ENCODE measurements around the gene ITGA3. TPM values are rescaled to one million over a fixed set of nuclear protein-coding genes. Genes with fewer than 3 reads are reported as not detected.

ITGA3 gene
- total RNA-seq, 4 donors from 2014 or later: 14.3 to 73.1 (median 33.4) TPM

DNA sequence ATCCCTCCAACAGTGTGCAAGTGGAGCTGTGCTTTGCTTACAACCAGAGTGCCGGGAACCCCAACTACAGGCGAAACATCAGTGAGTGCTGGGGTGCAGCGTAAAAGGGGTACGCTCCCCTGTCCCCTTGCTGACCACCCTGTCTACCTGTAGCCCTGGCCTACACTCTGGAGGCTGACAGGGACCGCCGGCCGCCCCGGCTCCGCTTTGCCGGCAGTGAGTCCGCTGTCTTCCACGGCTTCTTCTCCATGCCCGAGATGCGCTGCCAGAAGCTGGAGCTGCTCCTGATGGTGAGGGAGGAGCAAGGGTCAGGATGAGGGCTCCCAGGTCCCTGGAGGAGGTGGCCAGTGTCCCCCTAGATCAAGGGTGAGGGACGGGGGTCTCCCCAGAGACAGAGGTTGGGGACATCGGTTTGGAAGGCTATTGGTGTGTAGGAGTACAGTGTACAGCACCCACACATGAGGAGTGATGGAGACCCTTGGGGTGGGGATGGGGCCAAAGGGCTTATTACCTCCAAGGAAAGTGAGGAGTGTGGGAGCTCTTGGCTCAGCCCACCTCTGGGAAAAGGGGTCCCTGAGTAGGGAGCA is 19.6 kb downstream of the ITGA3 start:
- intact Hi-C loops (cut with DNase I; ENCODE audit: low total_unique reads): no loop called here
- H3K36me3 ChIP-seq: no peaks in the 10 kb centered on the region
- H3K4me3 ChIP-seq: no peak overlapping the region
- H3K4me1 ChIP-seq: no peaks in the 10 kb centered on the region
- no peak for DNase-seq
- H3K27ac ChIP-seq: no peak overlapping the region
- no peaks in the 10 kb centered on the region for H3K27me3 ChIP-seq
- TF ChIP-seq POLR2A (IDR thresholded peaks at IDR 0.05): no peak
- TF ChIP-seq, protein P1, sequence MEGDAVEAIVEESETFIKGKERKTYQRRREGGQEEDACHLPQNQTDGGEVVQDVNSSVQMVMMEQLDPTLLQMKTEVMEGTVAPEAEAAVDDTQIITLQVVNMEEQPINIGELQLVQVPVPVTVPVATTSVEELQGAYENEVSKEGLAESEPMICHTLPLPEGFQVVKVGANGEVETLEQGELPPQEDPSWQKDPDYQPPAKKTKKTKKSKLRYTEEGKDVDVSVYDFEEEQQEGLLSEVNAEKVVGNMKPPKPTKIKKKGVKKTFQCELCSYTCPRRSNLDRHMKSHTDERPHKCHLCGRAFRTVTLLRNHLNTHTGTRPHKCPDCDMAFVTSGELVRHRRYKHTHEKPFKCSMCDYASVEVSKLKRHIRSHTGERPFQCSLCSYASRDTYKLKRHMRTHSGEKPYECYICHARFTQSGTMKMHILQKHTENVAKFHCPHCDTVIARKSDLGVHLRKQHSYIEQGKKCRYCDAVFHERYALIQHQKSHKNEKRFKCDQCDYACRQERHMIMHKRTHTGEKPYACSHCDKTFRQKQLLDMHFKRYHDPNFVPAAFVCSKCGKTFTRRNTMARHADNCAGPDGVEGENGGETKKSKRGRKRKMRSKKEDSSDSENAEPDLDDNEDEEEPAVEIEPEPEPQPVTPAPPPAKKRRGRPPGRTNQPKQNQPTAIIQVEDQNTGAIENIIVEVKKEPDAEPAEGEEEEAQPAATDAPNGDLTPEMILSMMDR (IDR thresholded peaks at IDR 0.05): no peak
- no peaks in the 10 kb centered on the region for H3K9me3 ChIP-seq

DNA sequence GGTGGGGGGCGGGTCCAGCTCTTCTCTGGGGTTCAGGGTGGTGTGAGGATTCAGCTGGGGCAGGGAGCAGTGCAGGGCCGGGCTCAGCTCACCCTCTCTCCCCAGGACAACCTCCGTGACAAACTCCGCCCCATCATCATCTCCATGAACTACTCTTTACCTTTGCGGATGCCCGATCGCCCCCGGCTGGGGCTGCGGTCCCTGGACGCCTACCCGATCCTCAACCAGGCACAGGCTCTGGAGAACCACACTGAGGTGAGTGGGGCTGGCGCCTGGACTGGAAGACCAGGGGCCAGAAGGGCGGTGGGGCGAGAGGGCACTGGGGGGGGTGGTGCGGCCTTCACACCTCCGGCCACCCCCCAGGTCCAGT is 20.3 kb downstream of the ITGA3 start:
- Histone ChIP-seq H3K36me3 (no peaks in the 10 kb centered on the region), H3K4me3 (no peak overlapping the region), H3K27ac (no peak overlapping the region), H3K4me1 (no peaks in the 10 kb centered on the region), H3K9me3 (no peaks in the 10 kb centered on the region), H3K27me3 (no peaks in the 10 kb centered on the region)
- intact Hi-C loops (cut with DNase I; ENCODE audit: low total_unique reads): no loop called here
- DNase-seq: no peak
- TF ChIP-seq, protein P1 (IDR thresholded peaks at IDR 0.05): no peak

DNA sequence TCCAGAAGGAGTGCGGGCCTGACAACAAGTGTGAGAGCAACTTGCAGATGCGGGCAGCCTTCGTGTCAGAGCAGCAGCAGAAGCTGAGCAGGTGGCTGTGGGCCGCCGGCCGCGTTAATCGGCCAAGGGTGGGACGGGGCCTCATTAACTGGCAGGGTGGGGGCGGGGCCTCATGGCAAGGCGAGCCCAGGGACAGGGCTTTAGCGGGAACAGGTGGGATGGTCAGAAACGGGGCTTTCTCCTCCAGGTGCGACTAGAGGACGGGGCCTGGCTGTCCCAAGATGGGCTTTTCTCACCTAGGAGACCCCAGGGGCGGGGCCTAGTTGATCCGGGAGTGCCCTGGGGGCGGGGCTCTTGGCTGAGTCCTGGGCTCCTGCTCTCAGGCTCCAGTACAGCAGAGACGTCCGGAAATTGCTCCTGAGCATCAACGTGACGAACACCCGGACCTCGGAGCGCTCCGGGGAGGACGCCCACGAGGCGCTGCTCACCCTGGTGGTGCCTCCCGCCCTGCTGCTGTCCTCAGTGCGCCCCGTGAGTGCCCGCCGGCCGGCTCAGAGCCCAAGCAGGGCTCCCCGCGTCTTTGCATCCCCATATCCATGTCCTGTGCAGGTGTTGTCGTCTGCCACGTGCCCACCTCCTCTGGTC is 20.8 kb downstream of the ITGA3 start:
- H3K36me3 ChIP-seq: no peaks in the 10 kb centered on the region
- intact Hi-C loops (cut with DNase I; ENCODE audit: low total_unique reads): no loop called here
- no peaks in the 10 kb centered on the region for H3K4me1 ChIP-seq
- no peak overlapping the region for H3K4me3 ChIP-seq
- DNase-seq: no peak
- H3K27me3 ChIP-seq: no peaks in the 10 kb centered on the region
- TF ChIP-seq, protein P1 (IDR thresholded peaks at IDR 0.05): no peak
- no peak for TF ChIP-seq POLR2A (IDR thresholded peaks at IDR 0.05)
- H3K9me3 ChIP-seq: no peaks in the 10 kb centered on the region
- no peak overlapping the region for H3K27ac ChIP-seq

DNA sequence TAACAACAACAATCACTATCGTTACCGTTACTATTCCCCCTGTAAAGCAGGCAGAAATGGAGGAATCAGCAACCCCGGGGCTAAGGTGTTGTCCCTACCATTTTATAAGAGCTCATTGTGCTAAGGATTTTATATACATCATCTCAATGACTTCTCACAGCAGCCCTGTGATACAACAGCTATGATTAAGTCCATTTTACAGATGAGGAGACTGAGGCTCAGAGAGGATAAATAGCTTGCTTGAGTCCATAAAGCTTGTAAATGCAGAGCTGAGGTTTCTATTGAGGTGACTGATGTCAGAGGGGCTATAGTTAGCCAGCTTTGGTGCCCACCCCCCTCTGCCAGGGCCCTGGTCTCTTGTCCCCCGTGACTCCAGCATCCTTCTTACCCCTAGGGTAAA is 22.5 kb downstream of the ITGA3 start:
- no peak for DNase-seq
- intact Hi-C loops (cut with DNase I; ENCODE audit: low total_unique reads): no loop called here
- Histone ChIP-seq H3K4me3 (no peak overlapping the region), H3K36me3 (no peaks in the 10 kb centered on the region), H3K4me1 (no peaks in the 10 kb centered on the region), H3K27ac (no peak overlapping the region), H3K9me3 (no peaks in the 10 kb centered on the region), H3K27me3 (no peaks in the 10 kb centered on the region)
- TF ChIP-seq, protein P1 (IDR thresholded peaks at IDR 0.05): no peak
- TF ChIP-seq POLR2A (IDR thresholded peaks at IDR 0.05): no peak

DNA sequence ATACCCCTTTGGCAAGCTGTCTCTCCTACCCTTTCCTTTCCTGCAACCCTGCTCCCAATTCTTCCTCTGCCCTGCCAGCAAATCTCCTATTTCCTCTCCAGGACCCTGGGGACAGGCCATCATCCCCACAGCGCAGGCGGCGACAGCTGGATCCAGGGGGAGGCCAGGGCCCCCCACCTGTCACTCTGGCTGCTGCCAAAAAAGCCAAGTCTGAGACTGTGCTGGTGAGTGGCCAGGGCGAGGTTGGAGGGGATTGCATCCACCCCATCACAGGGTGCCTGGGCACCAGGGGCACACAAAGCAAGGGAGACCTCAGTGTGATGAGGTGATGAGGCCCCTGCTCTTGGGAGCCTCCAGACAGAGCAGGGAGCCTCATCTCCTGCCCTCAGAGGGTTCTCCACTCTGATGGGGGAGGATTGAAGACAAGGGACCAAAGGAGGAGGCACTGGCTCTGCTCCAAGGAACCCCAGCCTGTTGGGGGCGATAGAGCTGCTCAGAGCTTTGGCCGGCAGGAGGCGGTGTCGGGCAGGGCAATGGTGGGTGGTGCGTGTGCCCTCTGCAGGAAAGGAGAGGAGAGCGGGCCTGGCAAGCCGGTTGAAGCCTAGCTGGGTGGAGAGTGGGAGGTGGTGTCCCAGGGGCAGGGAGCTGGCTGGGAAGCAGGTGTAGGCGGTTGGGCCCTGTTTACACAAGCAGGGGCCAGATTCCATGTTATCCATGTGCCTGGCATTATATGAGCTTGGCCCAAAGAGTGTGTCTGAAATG is 23.6 kb downstream of the ITGA3 start:
- intact Hi-C loops (cut with DNase I; ENCODE audit: low total_unique reads): no loop called here
- Histone ChIP-seq H3K27me3 (no peaks in the 10 kb centered on the region), H3K4me3 (no peak overlapping the region), H3K4me1 (no peaks in the 10 kb centered on the region), H3K36me3 (no peaks in the 10 kb centered on the region), H3K9me3 (no peaks in the 10 kb centered on the region), H3K27ac (no peak overlapping the region)
- no peak for TF ChIP-seq POLR2A (IDR thresholded peaks at IDR 0.05)
- TF ChIP-seq, protein P1 (IDR thresholded peaks at IDR 0.05): no peak
- DNase-seq: no peak
